RWPE1 (cell line): ENCODE data around the gene SCEL.

Experiments
- CTCF ChIA-PET: fragments of 350-600 bp; sonication (Branson Sonifier 250); formaldehyde crosslinking; extraction: SDS; loops from one replicate; lab custom pipeline; 2021; lab: Yijun Ruan, JAX
- POLR2A ChIA-PET: fragments of 400-600 bp; formaldehyde crosslinking; extraction: SDS; loops from one replicate; lab custom pipeline; 2020; ENCODE audit warnings: antibody characterized with exemption; ENCODE audit not compliant: low non-redundant PET; lab: Yijun Ruan, JAX
- DNase-seq: peaks from one replicate; pipeline ENCODE4 v3.0.0; 2012; ENCODE audit warnings: low spot score
- H3K27ac ChIP-seq: fragments of 450-650 bp; 2 replicates; pipeline ENCODE4 v1.5.1; 2017
- TF ChIP-seq, protein P1 (sequence below): fragments of 450-650 bp; conservative IDR thresholded peaks from 2 replicates; pipeline ENCODE4 v1.5.1; 2017; ENCODE audit warnings: low read depth, mild to moderate bottlenecking

SCEL gene

DNA sequence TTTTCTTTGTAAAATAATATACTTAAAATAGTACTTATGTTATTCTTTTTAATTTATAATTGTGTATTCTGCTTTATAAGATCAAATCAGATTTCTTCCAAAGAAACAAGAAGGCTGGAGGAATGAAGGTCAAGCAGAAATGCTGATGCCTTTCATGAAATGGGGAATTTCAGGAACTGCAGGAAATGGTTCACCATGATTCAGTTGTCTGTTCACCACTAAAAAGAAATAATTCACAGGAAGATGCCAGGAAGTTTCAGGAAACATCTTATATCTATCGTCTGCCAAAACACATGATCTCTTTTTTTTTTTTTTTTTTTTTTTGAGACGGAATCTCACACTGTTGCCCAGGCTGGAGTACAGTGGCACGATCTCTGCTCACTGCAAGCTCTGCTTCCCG, 15.7 kb upstream of the SCEL start:
- peak overlapping the region; percentile 52; the same call in 1 of the 2 replicates for H3K27ac ChIP-seq
- TF ChIP-seq, protein P1, sequence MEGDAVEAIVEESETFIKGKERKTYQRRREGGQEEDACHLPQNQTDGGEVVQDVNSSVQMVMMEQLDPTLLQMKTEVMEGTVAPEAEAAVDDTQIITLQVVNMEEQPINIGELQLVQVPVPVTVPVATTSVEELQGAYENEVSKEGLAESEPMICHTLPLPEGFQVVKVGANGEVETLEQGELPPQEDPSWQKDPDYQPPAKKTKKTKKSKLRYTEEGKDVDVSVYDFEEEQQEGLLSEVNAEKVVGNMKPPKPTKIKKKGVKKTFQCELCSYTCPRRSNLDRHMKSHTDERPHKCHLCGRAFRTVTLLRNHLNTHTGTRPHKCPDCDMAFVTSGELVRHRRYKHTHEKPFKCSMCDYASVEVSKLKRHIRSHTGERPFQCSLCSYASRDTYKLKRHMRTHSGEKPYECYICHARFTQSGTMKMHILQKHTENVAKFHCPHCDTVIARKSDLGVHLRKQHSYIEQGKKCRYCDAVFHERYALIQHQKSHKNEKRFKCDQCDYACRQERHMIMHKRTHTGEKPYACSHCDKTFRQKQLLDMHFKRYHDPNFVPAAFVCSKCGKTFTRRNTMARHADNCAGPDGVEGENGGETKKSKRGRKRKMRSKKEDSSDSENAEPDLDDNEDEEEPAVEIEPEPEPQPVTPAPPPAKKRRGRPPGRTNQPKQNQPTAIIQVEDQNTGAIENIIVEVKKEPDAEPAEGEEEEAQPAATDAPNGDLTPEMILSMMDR = no peak
- POLR2A ChIA-PET = no interaction called here
- DNase-seq = no peak
- CTCF ChIA-PET = interaction anchor here (0.6 kb wide), 1 partner anchor 836 kb away, joined by 4 read pairs; no protein-coding TSS in a partner anchor

DNA sequence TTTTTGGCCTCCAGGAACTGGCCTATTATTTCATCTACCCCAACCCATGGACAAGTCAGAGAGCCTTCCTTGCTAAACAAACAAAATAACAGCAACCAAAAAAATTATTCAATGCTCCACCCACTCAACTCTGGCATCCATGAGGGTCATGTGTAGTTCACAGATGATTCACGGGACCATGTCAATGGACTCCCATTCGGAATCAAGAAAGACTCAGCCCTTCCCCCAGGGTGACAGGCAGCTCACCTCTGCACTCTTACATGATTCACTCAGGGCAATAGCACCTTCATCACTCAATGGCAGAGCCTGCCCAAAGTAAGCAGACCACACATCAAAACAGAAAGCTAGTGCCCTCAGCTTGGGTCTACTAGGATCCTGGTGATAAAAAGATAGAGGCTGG, 14.3 kb upstream of the SCEL start:
- H3K27ac ChIP-seq = peak overlapping the region; percentile 77; the same call in 1 of the 2 replicates
- POLR2A ChIA-PET = no interaction called here
- CTCF ChIA-PET = interaction anchor here (0.5 to 0.7 kb wide), 5 partner anchors 19 to 1660 kb away, joined by 3 to 4 read pairs (median 3); no protein-coding TSS in a partner anchor
- TF ChIP-seq, protein P1 = no peak
- DNase-seq = peak; percentile 77

DNA sequence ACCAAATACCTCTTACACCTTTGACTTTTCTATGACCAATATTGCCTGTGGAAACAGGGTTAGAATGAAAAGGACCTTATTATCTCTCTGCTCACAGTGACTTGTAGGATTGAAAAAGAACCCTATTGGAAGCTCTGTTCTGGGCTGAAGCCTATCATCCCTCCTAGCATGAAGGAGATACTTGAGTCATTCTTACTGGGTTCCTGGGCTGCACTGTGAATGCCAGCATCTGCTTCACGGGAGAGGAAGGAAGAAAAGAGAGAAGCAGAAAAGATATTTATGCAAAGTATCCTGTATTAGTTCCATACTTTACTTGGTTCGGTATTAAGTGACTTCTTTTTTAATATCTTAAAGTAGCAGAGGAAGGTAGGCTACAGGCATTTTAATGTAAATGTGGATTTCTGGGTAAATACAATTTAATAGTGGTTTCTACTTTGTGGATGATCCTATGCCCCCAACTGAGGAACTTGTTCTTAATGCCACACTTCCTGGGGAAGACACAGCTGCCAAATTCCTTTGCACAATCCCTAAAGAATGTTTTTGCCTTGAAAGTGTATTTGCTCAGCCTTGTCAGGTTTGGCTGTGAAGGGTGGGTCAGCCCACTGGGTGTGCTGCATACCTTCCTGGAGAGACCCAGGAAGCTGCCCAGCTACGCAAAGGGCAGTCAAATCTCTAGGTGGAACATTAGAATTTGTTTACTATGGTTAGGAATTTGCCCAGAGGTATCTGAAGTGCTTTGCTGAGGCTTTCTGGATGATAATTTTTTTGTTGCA, 13.7 kb upstream of the SCEL start:
- CTCF ChIA-PET = interaction anchor here (0.5 to 1.4 kb wide), 5 partner anchors 17 to 1660 kb away, joined by 3 to 4 read pairs (median 3); no protein-coding TSS in a partner anchor
- H3K27ac ChIP-seq = peak overlapping the region; percentile 77; the same call in 1 of the 2 replicates
- TF ChIP-seq, protein P1 = no peak
- DNase-seq = peak; percentile 69
- POLR2A ChIA-PET = no interaction called here

DNA sequence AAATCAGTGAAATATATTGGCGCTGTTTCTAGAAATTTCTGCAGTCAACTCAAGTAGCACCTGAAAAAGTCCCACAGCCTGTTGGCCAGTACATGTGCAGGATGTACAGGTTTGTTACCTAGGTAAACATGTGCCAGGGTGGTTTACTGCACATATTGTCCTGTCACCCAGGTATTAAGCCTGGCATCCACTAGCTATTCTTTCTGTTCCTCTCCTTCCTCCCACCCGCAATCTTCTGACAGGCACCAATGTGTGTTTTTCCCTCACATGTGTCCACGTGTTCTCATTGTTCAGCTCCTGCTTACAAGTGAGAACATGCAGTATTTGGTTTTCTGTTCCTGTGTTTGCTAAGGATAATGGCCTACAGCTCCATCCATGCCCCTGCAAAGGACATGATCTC, 13.1 kb upstream of the SCEL start:
- H3K27ac ChIP-seq = peak overlapping the region; percentile 77; the same call in 1 of the 2 replicates
- CTCF ChIA-PET = interaction anchor here (1.4 kb wide), 1 partner anchor 16 kb away, joined by 4 read pairs; no protein-coding TSS in a partner anchor
- DNase-seq = no peak
- TF ChIP-seq, protein P1 = no peak
- POLR2A ChIA-PET = no interaction called here

DNA sequence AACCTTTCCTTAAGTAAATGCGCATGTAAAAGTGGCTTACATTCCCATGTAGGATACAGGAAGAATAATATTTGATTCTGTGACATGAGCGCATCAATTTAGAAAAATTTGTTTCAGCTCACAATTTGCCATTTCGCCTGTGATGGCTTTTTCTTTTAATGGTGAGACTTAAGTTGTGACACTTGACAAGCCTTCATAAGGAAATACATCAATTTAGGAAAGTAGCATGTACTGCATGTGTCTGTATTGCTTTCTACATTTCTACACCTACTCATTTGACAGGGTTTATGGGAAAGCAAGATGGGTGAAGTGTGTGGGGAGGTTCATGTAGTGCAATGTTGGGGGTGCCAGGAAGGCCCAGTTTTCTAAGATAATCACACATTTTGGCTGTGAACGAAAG, 12.1 kb upstream of the SCEL start:
- no peak for DNase-seq
- ChIA-PET POLR2A (no interaction called here), CTCF (interaction anchor here (0.5 to 1.4 kb wide), 2 partner anchors 11 to 15 kb away, joined by 4 read pairs; no protein-coding TSS in a partner anchor)
- no peak overlapping the region for H3K27ac ChIP-seq
- TF ChIP-seq, protein P1 = no peak

DNA sequence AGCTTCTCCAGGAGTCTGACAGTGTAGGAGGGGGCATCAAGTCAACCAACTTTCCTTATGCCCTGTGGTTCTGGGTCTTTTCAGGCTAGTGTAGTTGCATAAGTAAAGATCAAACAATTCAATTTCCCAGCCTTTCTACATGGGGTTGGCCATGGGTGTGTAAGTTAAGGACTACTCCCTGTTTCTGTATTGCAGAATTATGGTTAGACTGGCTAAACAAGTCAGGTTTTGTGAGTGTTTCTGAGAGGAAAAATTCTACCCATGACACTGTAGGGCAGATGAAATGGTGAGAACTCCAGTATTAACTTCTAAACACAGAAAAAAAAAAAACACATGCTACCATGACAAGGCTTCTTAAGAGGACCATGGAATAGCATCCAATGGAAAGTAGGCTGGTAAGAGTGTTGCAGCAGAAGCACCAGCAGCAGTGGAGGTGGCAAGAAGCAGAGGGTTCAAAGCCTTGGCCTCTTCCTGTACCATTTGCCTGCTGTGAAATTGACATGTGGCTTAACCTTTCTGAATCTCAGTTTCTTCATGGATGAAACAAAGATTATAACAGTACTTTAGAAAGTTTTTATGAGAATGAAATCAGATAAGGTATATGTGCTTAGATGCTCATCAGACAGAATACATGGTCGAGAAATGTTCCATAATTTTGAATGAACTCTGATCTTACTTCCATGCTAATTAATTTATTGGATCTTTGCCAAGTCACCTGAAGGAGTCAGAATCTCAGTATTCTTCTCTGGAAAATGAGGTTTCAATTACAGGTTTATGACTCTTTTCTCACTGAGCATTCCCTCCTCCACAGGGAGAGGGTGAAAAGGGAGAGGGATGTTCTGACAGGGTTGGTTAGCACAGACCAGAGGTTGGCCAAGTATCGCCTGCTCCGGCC, 11.4 kb upstream of the SCEL start:
- CTCF ChIA-PET = interaction anchor here (0.5 kb wide), 1 partner anchor 12 kb away, joined by 4 read pairs; no protein-coding TSS in a partner anchor
- DNase-seq = no peak
- H3K27ac ChIP-seq = no peak overlapping the region
- POLR2A ChIA-PET = no interaction called here
- TF ChIP-seq, protein P1 = no peak
